HG03135 (cell line): Measurements from ENCODE around the gene RAPGEF6.
"Not testable (repeated sequence)": the region's sequence is repeated elsewhere in the genome, so short reads cannot be mapped to it uniquely, and the experiment has no call there.

Experiments used
- ATAC-seq: cut with Tn5 transposase; IDR thresholded peaks from one replicate; pipeline ENCODE4 v1.9.1; 2021; ENCODE audit warnings: mild to moderate bottlenecking, moderate library complexity; ENCODE audit not compliant: unreplicated experiment

RAPGEF6 gene

DNA sequence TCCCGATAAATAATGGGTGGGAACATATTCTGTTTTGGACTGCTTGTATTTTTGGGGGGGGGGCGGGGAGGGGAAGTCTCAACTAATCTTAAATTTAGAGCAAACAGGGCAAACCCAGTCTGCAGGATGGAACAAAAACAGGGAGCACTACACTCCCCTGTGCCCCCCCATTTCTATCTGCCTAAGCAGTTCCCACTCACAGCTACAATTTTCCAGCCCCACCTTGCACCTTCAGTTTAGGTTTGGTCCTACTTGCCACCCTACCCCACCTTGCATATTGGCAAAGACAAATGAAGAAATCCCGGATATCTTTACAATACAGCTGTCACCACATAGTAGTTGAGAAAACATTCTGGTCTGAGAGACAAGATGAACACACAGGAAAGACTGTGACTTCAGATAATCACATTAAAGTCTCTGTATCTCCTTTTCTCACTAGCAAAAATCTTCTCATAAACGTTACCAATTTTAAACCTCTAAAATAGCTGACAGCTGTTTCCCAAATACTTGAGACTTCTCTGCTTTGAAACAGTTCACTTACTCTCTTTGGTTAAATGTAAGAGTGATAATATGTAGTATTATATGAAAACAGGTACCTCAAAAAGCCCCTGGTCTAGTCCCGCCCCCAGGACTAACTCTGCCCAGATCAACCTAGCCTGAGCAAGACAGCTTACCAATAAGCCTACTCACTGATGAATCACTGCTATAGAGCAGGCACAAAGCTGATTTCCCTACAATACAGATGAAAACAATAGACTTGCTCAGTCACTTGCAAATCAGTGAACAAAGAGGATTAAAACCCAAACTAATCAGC is 5.2 kb upstream of the RAPGEF6 start:
- peak; percentile 44 for ATAC-seq

DNA sequence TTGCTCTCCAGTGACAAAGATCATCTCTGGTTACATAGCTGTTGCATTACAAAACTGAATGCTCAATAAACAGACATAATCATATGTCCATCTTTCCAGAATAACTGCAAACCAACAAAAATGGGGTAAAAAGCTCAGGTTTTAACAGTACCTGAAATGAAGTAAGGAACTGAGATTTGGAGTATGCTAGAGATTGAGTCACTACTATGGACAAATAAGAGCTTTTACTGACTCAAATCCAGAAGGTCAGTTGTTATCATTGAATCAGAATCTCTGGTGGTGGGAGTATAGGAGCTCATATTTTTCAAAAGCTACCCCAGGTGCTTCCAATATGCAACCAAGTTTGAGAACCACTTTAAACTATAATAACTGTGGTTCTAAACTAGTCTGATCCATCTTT is 4.1 kb upstream of the RAPGEF6 start:
- no peak for ATAC-seq

DNA sequence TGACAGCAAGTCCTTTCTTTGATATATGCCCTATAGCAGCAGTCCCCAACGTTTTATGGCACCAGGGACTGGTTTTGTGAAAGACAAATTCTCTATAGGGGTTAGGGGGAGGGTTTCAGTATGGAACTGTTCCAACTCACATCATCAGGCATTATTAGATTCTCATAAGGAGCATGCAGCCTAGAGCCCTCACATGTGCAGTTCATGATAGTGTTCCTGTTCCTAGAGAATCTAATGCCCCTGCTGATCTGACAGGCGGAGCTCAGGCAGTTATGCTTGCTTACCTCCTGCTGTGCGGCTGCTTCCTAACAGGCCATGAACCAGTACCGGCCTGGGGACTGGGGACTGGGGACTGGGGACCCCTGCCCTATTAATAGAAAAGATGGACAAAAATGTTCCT is 2.7 kb upstream of the RAPGEF6 start:
- ATAC-seq, result no peak

GRCh38 chr5:131635684-131636572 is 899 bp upstream of the RAPGEF6 start:
- no peak for ATAC-seq

GRCh38 chr5:131634666-131634995 is 398 bp downstream of the RAPGEF6 start:
- ATAC-seq, result peak; percentile 24

DNA sequence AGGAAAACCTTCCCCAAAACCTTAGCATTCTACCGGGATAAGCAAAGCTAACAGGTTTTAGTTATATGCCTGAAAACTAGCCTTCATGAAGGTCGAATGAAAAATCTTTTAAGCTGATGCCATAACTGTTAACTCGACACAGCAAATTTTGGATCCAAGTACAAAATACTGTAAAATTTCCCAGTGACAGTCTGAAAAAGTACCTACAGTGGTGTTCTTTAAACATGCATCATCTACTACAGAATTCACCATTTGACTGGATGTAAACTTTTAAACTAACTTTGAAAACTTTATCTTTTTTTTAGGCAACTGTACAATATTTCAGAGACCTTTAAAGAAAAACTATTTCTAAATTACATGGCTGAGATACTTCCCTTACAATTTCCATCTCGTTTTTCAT is 791 bp downstream of the RAPGEF6 start:
- ATAC-seq, result no peak

DNA sequence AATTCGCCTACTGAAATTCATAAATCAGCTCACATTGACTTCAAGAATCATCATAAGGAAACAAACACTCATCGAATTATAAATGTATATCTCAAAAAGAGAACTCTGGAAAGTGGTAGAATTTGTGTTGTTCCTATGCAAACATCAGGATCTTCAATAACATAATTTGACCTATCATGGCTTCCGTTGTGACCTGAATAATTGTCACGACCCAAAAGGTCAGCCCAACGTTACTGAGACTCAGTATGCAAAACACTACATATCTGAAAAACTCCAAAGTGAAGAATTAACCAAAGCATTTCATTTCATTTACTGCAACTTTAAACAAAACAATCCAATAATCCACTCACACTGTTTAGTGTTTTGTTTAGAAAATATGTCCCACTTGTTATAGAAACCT is 1.2 kb downstream of the RAPGEF6 start:
- no peak for ATAC-seq

GRCh38 chr5:131630963-131631350 is 4.1 kb downstream of the RAPGEF6 start:
- ATAC-seq, result no peak

DNA sequence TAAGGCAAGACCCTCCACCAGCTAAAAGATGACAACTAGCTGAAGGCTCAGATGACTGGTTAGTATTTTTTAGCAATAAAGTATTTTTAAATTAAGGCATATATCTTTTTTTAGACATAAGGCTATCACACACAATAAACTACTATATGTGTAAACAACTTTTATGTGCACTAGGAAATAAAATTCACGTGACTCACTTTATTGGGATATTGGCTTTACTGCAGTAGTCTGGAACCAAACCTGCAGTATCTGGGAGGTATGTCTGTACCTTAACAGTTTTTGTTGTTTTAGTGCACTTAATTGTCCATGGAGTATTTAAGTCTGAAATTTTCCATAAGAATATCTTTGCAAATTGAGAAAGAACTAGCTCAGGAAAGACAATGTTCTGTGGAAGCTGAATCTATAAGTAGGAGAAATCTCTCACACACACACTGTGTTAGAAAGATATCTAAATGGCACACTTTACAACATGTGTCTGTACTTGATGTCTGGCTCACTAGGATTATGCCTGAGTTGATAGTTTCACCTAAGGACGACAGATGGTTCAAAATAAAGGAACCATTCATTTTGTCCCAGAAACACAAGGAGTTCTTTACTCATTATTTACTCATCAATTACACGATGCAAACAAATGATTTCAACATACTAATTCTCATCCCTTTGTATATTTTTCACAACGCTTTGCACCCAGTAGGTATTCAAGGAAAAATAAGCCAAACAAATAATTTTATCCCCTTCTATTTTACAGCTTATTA is 4.6 kb downstream of the RAPGEF6 start:
- ATAC-seq, result no peak

DNA sequence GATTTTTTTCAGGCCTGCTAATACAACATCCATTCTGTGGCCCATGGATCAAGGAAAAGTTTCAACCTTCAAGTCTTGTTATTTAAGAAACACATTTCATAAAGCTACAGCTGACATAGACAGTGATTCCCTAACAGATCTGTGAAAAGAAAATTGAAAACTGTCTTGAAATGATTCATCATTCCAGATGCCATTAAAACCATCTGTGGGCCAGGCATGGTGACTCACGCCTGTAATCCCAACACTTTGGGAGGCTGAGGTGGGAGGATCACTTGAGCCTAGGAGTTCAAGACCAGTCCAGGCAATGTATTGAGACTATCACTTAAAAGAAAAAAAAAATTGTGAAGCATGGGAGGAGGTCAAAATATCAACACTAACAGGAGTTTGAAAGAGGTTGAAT is 6.0 kb downstream of the RAPGEF6 start:
- no peak for ATAC-seq

- no peak for ATAC-seq
These were observed 7.7 kb downstream of the RAPGEF6 start for GRCh38 chr5:131627207-131627865.

- no peak for ATAC-seq
These were observed 12.4 kb downstream of the RAPGEF6 start for GRCh38 chr5:131622633-131623032.

DNA sequence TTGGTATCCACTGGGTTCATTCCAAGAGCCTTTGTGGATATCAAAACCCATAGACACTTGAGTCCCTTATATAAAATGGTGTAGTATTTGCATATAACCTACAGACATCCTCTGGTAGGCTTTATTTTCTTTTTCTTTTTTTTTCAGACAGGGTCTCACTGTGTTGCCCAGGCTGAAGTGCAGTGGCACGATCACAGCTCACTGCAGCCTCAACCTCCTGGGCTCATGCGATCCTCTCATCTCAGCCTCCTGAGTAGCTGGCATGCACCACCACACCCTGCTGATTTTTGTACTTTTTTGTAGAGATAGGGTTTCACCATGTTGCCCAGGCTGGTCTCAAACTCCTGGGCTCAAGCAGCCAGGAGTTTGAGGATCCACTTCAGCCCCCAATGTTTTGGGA is 13.9 kb downstream of the RAPGEF6 start:
- ATAC-seq, result not testable (repeated sequence)

- no peak for ATAC-seq
These were observed 15.9 kb downstream of the RAPGEF6 start for GRCh38 chr5:131619102-131619501.

DNA sequence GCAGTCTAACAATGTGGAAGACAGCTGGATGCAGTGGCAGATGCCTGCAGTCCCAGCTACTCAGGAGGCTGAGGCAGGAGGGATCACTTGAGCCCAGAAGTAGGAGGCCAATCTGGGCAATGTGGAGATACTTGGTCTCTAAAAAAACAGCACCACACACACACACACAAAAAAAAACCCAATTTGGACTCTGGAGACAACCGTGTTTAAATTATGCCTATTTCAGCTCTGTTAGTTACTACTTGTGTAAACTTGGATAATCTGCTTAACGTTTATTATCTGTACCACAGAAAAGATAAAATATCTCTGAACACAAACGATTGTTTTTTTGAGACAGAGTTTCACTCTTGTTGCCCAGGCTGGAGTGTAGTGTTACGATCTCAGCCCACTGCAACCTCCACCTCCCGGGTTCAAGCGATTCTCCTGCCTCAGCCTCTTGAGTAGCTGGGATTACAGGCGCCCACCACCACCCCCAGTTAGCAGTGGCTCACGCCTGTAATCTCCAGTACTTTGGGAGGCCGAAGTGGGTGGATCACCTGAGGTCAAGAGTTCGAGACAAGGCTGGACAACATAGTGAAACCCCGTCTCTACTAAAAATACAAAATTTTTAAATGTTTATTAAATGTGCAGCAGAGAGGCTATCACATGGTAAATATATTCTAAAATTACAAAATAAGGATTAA is 17.7 kb downstream of the RAPGEF6 start:
- ATAC-seq, result no peak

- no peak for ATAC-seq
These were observed 19.1 kb downstream of the RAPGEF6 start for GRCh38 chr5:131615957-131616356.

DNA sequence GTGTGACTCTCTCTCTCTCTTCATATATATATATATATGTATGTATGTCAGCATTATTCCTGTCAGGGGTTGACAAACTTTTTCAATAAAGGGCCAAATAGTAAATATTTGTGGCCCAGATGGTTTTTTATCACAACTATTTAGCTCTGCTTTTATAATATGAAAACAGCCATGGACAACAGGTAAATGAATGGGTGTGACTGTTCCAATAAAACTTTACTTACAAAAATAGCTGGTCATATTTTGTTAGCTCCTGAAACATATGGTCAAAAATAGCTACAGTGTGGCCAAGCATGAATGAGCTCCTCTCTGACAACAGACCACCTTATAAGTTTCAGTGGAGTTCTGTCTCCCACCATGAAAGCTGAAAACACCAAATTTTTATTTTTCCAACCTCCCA is 21.6 kb downstream of the RAPGEF6 start:
- no peak for ATAC-seq

GRCh38 chr5:131611064-131611381 is 24.0 kb downstream of the RAPGEF6 start:
- ATAC-seq, result no peak

DNA sequence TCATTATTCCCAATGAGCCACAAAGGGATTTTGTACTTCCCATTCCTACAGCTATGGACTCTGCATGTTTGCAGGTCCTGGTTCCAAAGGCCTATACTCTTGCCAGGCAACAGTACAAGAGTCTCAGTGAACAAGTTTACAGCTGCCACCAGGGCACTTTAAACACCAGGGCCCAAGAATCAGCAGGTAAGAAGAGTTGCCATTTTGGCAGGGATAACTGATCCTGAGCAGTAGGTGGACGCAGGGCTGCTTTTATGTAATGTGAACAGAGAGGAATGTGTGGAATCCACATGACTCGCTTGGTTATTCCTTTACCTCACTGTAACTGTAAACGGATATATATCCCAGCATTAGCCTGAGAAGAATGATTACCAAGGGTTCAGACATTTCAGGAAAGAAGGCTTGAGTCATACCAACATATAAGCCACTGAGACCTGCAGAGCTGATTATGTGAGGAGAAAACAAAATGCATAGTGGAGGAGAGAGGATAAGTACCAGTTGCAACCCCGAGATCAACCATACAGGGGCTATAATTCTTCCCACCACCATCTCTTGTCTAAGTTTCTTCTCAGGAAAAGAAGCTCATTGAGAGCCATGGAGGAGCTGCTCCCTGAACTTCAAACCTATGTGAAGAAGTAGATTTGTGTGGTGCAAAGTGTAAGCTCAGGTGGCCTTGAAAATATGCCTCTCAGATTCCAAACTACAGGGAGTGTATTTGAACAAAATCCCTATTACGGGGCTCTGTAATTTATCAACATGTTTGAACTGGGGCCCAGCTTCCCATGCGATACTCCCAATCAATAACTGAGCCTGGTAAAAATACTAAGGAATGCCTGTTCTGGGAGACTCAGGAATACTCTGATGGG is 24.6 kb downstream of the RAPGEF6 start:
- no peak for ATAC-seq

DNA sequence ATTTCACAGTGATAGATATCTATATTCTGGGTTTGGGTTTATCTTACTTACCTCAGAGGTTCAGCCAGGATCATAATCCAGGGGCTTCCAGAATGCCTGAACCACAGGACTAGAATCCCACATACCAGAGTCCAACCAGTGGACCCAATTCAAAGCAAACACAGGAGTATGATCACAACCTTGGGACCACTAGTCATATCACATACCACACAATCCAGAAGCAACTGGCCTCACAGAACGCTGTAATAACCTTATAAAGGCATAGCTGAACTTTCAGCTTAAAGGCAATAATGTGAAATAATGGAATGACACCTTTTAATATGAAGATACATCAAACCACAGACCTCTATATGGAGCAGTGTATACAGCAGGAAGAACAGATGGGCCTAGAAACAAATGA is 25.3 kb downstream of the RAPGEF6 start:
- ATAC-seq, result no peak
